Stimulated activated CD4-positive, alpha-beta T cell treated with anti-CD3 and anti-CD28 coated beads, Interleukin-4, amount 100 ng/mL, for 48 hours (primary cell): ENCODE data around the gene ARHGAP26.

ENCODE experiments used
- DNase-seq, 2 donors: peaks; one replicate each; pipeline ENCODE4 v3.0.0-alpha.2; 2020; ENCODE audit warnings: low read depth in 2 of 2

Gene ARHGAP26

DNA sequence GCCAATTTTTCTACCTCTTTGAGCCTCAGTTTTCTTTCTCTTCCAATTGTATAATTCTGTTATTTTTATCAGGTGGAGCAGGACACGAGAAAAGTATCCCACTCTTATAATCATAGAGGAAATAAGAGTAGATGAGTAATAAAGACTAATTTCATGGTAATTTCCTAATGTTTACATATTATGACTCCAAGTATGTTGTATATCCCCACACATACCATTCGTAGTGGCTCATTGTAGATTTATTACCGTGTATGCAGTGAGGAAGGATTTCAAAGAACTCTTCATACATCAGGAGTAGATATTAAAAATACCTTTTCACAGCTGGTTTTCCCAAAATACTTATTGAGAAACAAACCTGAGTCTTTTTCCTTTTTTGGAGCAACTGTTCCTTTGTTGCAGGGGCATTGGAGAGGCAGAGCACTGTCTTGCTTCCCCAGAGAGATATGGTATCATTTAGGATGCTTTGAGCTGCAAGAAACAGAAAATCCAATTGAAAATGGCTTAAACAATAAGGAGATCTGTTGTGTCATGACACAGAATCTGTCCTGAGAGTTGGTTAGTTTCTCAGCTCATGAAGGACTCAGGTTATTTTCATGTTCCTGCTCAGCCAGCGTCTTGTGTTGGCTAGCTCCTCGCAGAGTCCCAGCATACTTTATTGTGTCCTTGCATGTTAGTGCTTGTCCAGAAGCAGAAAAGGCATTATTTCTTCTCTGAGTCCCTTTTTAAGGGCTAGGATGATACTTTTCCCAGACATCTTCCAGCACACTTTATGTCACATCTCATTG lies 291.2 kb downstream of the ARHGAP26 start:
- no peak for DNase-seq

DNA sequence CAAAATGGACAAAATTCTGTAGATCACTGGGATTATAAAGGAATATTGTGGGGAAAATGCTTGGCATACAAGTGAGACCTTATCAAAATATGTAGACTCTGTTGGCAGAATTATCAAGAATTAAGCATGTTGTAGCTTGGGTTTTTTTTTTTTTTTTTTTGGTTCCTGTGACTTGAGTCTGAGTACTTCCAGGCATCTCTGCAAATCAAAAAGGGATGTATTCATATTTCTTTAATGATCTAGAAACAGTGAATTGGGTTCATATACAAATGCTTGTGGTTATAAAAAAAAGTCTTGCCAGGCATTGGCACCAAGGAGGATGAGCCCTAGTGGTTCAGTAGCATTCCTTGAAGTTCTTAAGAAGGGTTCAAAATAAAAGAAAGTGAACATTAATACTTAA lies 292.2 kb downstream of the ARHGAP26 start:
- DNase-seq: no peak

DNA sequence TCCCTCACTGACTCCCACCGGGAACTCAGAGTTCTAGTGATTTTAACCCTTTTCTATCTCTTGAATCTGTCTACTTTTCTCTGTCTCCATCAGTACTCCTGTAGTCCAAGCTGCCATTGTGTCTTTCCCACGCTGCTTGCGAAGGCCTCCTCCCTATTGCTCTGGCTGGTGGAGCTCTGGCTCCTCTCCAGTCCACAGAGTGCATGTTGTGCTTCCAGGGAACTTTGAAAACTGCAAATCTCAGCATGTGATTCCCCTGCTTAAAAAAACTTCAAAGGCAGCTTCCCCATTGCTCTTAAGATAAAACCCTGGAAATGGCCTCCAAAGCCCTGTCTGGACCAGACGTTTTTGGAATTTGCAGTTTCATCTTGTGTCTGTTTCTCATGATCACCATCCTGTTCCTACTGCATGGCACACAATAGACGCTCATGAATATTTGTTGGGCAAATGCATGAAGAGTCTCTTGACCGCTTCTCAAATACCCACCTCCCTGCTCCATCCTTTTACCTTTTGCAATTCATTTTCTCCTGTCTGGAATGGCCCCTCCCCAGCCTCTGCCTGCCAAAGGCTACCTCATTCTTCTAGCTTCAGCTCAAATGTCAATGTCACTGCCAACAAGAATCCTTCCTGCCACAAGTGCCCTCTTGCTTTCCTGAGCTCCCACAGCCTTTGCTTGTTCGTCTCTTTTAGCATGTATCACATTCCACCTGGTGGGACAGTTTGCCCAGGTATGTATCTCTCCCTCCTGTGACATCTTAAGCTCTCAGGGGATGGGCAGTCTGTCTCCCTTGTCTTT lies 293.2 kb downstream of the ARHGAP26 start:
- no peak for DNase-seq

DNA sequence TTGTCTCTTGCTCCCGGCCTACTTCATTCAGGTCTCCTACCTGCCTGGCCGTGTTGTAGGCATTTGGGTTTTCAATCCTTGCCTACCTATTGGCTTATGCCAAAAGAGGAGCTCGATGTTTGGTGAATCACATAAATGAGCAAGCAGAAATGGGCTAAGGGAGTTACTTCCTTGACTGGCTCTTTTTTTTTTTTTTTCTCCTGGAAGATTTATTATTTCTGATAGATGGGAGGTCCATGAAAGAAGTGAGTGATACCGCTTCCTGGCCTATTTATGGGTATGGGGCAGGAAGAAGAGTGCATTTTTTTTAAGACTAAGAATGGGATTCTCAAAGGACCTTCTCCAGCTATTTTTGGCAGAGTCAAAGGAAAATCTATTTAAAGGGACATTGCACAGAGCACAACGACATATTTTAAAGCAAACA lies 294.1 kb downstream of the ARHGAP26 start:
- no peak for DNase-seq

DNA sequence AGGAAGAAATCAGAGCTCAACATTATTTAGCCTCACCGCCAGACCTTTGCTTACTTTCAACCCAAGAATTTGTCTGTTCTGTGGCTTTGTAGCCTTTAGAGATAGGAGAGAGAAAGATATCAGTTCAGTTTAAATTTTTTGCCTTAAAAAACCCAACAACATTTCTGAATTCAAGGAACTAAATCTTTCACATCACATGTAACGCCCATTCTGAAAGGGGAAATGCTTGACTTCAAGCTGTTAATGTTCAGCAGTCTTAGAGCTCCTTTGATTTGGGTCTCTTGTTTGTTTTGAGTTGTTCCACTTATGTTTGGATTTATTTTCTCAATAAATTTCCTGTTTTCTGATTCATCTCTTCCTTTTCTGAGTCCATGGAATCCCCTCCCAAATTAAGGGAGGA lies 294.5 kb downstream of the ARHGAP26 start:
- no peak for DNase-seq

DNA sequence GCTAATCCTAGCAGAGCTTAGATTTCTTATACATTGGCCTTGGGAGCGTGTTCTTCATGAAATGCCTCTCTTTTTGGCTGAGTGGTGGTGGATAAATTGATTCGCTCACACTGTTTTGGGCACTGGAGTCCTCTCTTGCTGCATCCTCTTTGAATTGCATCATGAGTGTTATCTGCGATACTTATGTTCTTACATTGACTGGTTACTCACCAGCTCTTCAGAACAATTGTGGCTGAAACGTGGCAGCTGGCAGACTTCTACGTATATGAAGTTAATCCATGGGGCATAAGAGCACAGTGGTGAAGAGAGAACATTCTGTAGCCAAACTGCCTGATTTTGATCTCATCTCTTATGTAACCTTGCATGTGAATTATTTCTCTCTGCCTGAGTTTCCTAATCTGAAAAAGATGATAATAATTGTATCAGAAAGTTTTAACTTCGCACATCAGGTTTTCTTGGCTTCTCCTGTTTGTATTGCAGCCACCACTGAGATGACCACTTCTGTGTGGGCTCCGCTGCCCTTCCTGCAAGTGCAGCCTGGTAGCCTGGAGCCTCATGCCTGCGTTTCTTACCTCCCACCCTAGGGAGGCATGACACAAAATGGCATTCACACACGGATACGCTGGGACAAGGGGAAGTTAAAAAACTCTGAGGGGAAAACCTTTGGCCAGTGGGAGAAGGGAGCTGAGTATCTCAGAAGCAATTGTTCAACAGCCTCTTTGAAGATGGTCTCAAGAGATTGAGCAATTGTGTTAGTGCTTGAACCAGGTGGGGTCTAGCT lies 295.2 kb downstream of the ARHGAP26 start:
- no peak for DNase-seq

DNA sequence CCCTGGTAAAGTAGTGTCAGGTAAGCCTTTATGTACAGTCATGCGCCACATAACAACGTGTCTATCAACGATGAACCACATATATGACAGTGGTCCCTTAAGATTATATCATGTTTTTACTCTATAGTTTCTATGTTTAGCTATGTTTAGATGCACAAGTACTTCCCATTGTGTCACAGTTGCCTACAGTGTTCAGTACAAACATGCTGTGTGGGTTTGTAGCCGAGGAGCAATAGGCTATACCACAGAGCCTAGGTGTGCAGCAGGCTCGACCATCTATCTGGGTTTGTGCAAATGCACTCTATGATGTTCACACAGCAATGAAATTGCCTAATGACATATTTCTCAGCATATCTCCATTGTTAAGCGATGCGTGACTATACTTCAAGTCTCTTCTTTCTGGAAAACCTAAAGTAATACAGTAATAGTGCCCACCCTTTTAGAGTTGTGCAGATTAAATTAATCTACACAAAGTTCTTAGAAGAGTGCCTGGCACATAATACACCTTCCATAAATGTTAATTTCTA lies 295.9 kb downstream of the ARHGAP26 start:
- no peak for DNase-seq

DNA sequence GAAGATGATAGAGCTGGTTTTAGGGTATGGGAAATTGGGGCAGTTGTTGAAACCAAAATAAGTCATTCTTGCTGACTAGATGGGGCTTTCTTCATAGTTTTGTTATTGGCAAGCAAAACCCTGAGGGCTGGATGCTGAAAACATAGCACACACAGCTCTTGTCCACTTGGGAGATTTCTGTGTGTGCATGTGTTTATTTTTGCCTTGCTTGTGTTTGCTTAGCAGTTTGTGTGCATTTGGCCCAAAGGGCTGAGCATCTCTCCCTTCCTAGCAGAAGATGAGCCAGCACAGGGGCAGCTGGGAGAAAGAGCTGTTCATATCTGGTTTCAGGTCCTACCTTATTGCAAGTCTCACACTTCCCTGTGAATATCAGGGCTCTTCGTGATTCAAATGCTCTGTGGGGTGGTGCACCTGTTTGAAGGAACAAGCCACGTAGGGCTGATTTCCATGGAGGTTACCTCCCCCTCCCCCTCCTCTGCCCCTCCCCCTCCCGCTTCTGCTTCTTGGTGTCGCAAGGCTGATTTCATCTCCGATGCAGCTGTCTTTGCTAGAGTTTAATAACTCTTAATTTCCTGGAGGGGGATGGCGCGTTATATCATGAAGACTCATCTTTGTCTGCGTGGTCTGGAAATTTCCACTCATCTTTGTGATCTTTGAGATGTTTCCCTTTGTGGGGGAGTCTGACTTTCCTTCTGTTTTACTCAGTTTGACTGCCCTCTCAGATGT lies 296.5 kb downstream of the ARHGAP26 start:
- DNase-seq: peak; percentile 16 to 32

DNA sequence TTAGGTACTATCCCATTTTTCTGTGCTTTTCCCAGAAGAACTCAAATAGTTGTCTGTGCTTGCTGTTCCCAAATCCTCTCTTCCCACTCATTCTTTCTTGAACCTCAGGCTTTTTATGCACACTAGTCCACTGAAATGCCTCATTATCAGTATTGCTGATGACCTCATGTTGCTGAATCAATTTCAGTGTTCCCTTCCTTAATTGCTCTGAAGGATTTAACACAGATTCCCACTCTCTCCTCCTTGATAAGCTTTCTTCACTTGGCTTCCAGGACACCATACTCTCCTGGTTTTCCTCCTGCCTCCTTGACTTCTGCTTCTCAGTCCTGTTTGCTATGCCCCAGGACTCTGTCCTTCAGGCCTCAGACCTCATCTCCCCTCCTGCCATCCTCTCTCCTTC lies 298.5 kb downstream of the ARHGAP26 start:
- DNase-seq: no peak

DNA sequence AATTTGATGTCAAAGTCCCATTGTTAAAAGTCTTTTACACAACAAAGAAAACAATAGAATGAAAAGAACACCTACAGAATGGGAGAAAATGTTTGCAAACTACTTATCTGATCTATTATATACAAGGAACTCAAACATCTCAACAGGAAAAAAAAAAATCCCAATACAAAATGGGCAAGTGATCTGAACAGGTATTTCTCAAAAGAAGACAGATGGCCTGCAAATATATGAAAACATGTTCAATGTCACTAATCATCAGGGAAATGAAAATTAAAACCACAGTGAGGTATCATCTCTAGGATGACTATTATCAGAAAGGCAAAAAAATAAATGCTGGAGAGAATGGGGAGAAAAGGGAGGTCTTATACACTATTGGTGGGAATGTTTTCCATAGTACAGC lies 301.8 kb downstream of the ARHGAP26 start:
- no peak for DNase-seq

DNA sequence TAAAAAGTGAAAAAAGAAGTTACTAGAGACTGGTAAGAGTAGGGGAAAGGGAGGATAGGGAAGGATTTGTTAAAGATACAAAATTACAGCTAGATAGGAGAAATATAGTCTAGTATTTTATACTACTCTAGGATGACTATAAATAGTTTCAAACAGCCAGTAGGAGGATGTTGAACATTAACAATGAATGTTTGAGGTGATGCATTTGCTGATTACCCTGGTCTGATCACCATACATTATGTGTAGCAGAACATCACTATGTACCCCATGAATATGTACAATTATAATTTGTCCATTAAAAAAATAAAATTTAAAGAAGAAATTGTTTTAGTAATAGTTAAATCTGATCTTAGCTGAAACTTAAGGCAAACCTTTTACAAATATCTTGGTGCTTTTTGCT lies 302.6 kb downstream of the ARHGAP26 start:
- DNase-seq: no peak

DNA sequence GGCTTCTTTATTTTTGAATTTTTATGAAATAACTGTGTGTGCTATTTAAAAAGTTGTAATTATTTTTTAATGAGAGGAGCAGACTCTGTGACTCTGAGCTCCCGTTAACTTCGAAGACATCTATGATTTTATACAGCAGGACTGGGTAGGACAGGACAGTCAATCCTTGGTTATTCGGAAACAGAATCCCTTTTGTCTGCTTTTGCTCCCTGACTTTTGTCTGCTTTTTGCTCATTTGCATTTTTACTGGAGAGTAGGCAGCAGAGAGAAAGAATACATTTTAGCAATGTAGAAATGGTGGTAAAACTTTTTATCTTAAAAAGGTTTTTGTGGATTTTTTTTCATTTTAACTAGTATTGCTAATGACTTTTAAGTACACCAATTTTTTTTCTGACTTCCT lies 303.6 kb downstream of the ARHGAP26 start:
- DNase-seq: no peak

DNA sequence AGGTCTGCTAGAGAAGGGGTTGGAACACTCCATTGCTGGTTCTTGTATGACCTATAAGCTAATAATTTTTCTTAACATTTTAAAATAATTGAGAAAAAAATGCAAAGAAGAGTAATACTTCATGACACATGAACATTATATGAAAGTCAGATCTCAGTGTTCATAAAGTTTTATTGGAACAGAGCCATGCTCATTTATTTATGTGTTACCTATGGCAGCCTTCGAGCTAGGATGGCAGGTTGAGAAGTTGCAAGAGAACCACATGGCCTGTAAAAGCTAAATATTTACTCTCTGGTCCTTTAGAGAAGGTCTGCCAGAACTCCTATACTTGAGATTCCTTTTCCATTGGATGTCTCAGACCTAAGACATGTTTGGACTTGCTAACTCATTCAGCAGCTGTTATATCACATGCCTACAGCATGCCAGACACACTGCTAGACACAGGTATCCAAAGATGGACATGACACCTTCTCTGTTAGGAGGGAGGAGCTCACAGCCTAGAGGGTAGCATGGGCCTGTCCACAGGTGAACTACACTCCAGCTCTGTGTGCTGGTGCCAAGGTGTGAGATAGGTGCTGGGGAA lies 304.3 kb downstream of the ARHGAP26 start:
- DNase-seq: no peak

DNA sequence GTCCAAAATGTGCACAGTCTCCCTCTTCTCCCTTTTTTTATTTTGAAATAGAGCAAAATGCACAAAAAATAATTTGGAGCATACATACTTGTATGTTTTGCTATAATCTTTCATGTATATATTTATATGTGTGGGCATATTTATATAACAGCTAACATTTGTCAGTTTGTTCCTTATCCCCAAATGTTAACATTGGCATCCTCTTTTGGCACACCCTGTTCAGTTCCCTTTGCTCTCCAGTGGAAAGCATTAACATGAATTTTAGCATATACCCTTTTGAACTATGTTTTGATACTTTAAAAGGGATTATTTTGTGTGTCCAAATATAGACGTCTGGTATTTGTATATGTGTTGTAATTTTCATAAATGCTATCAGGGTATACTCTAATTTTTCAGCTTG lies 306.2 kb downstream of the ARHGAP26 start:
- no peak for DNase-seq

DNA sequence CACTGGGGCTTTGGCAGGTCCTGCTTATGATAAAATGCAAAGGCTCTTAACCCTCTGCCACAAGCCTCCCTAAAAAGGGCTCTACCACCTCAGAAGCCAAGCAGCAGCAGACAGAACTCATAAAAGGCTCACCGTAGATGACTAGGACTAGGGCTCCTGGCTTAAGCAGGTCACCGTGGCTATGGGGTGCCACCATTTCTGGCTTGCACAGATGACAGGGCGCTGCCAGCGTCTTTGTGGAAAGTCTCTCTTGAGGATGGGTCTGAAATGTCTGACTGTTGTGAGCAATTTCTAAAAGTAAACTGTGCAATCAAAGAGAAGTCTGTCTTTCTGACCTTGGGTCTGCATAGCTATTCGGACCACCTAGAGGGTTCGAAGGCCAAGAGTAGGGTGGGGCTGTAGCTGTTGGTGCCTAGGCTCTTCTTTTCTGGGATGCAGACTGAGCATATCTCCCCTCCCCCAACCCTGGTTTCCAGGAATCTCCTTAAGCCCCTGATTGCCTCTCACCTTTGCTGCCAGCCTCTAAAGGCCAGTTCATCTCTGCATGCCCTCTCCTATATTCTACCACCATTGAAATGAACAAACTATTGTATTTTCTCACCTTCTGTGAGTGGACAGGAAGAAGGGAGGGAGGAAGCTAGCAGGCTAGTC lies 307.4 kb downstream of the ARHGAP26 start:
- no peak for DNase-seq

DNA sequence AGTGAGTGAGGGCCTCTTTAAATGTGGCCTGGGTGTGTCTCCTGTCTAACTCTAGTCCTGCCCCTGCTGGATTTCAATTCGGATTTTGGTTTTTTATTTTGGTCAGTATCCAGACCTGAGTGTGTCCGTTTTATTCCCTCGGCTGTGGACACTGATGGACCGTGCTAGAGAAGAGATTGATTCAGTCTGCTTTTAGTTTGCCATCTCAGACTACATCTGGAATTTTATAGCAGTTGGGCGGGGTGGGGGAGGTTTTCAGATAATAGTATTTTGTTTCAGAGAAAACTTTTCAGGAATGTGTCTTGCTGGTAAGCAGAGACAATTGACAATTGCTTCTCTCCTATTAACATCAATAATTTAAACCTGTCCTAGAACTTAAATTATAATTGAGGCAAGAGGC lies 308.1 kb downstream of the ARHGAP26 start:
- DNase-seq: no peak

DNA sequence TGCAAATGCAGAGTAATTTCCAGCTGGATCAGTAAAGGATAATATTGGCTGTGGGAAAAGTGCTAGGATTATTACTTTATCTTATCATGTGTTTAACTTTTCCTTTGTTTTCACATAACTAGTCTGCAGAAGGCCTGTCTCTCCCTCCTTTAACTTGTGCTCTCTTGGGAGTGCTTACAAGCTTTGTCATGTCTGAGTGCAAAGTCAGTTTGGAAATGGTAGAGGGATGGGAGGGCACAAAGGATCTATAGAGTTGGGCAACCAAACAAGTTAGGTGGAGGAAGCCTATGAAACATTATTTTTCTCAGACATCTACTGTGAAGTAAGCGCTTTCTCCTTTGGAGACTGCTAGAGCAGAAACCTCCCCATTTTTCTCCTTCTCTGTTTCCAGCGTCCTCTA lies 308.8 kb downstream of the ARHGAP26 start:
- no peak for DNase-seq

DNA sequence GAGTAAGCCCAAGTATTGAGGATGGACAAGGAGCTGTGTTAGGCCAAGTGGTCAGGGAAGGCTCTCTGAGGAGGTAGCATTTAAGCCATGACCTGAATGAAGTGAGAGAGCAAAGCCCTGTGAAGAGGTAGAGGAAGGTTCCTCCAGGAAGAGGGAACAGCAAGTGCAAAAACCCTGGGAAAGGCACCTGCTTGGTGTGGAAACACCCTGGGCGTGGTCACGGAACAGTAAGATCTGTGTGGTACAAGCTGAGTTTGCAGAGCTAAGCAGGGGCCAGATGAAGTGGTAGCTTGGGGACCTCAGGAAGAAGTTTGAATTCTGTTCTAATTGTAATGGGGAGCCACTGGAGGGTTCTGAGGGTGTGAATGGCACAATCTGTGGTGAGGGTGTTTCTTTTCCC lies 310.2 kb downstream of the ARHGAP26 start:
- no peak for DNase-seq

DNA sequence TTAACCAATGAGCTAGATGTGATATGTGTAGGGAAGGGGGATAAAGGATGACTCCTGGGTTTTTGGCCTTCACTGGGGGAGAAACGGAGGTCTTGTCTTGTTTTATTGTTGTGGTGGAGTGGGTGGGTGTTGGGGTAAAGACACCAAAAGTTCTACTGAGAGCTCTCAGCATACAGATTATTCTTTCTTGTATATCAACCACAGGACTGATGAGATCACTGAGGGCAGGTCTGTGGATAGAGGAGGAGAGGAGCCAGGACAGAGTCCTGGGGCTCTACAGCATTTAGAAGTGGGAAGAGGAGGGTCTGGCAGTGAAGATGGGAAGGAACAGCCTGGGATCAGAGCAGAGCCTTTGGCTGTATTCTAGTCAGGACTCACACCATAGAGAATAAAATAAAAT lies 310.8 kb downstream of the ARHGAP26 start:
- DNase-seq: no peak

DNA sequence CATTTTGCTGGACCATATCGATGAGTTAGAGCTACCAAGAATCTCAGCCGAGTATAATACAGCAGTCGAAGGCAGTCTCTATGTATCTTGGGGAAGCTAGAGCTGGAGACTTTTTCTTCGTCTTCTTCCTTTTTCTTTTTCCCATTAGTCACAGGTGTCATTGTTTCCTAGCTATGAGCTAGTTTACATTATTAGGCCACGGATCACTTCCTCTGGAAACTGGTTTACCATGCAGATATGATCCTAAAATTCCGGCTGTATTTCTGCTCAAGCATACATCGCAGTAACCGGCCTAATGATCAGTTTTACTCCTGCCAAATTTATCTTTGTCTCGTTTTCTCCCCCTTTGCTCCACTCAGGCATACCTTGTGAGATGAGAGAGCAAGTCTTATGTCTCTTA lies 312.8 kb downstream of the ARHGAP26 start:
- no peak for DNase-seq

DNA sequence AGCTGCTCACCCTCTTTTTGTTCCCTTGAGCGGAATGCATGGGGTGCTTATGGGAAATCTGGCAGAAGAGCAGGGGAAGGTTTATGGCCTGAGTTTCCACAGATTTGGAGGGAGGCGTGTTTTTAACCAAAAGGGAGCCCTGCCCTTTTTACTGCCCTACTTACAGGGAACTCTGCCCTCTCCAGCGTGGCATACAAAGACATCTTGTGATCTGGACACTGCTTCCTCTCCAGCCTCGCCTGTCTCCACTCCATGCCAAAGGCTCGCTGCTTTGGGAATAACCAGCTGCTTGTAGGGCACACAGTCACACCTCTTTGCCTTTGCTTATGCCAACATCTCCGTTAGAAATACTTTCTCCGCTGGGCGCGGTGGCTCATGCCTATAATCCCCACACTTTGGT lies 314.2 kb downstream of the ARHGAP26 start:
- DNase-seq: no peak
